ENCODE results near the gene SRPK3. TPM values are rescaled to one million over a fixed set of nuclear protein-coding genes. Genes with fewer than 3 reads are reported as not detected.

Gene SRPK3
- total RNA-seq, 1 experiment from 2014 or later, result 0.46 TPM

DNA sequence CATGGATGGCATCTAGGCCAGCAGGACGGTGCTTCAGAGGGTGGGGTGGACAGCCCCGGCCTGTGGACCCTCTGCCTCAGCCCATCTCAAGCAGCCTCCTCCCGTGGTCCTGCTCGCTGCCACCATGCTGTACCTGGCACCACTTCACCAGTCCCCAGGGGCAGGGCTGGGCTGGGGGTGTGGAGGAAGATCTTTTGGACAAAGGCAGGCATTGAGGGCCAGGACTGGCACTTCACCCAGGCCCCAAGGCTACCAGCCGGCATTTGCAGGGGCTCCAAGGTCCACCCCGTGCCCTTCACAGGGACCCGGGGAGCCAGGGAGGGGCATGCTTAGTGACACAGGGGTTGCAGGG, 16.1 kb upstream of the SRPK3 start:
- no peak for TF ChIP-seq EZH2 (IDR thresholded peaks at IDR 0.05; ENCODE audit: low read depth)
- TF ChIP-seq, protein P1, sequence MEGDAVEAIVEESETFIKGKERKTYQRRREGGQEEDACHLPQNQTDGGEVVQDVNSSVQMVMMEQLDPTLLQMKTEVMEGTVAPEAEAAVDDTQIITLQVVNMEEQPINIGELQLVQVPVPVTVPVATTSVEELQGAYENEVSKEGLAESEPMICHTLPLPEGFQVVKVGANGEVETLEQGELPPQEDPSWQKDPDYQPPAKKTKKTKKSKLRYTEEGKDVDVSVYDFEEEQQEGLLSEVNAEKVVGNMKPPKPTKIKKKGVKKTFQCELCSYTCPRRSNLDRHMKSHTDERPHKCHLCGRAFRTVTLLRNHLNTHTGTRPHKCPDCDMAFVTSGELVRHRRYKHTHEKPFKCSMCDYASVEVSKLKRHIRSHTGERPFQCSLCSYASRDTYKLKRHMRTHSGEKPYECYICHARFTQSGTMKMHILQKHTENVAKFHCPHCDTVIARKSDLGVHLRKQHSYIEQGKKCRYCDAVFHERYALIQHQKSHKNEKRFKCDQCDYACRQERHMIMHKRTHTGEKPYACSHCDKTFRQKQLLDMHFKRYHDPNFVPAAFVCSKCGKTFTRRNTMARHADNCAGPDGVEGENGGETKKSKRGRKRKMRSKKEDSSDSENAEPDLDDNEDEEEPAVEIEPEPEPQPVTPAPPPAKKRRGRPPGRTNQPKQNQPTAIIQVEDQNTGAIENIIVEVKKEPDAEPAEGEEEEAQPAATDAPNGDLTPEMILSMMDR (conservative IDR thresholded peaks at IDR 0.05), result no peak
- intact Hi-C loops (cut with micrococcal nuclease; ENCODE audit: unreplicated experiment), result loop anchor here (1.0 to 5.0 kb wide), 5 partner anchors 40 to 768 kb away; partner anchors contain the start of genes ABCD1 and BCAP31

DNA sequence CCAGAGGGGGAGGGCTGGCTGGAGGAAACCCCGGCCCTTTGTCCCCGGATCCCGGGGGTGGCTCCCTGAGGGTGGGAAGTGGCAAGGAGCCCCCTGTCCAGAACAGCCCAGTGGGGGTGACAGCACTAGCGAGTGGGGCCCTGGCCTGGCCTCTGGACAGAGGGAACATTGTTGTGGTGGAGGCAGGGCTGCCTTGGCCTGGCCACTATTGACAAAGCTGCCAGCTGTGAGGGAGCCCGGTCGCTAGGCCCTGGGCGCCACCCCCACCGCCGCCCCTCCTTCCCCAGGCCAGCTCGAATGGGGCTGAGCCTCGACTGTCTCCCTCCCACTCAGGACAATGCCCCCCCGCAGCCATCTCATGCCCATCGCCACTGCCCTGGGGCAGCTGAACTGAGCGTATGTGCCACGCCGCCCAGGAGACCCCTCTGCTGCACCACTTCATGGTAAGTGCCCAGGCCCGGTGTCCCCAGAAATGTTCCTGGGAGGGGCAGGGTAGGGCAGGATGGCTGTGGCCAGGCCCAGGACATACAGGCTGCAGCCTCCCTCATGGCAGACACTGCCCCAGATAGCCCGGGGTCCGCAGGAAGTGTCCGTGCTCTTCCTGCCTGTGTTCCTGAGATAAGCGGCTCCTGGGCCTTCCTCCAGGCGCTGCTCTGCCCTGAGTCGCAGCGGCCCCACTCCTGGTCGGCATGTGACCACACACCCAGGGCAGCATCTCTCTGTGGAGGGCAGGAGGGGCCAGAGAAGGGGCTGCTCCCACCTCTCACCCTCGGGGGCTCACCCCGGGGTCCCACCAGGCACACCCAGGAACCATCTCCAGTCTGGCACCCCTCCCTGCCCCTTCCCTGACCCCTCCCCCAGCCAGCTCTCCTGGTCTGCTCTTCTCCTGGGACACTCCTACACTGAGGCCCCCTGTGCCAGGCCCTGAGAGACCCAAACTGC, 15.4 kb upstream of the SRPK3 start:
- BruUV-seq (replicated peaks), result no TSS peak
- POLR2A ChIA-PET (ENCODE audit: unreplicated experiment), result interaction anchor here (0.6 to 0.7 kb wide), 3 partner anchors 44 to 163 kb away, joined by 4 to 9 read pairs (median 4); no protein-coding TSS in a partner anchor
- H2AFZ ChIP-seq, result no peak overlapping the region
- no peaks in the 10 kb centered on the region for H3F3A ChIP-seq (ENCODE audit: insufficient read depth, low read depth)
- H3K9me3 ChIP-seq (ENCODE audit: insufficient read depth, low read depth), result no peaks in the 10 kb centered on the region
- no peaks in the 10 kb centered on the region for H3K36me3 ChIP-seq (ENCODE audit: low read depth)
- peaks cover 7% of the 10 kb centered on the region; the same call in 1 of the 2 replicates for H3K4me1 ChIP-seq (replicated peaks; ENCODE audit: insufficient read depth)
- no peaks in the 10 kb centered on the region for H4K20me1 ChIP-seq (ENCODE audit: insufficient read depth)
- no peaks in the 10 kb centered on the region for H3K79me2 ChIP-seq (ENCODE audit: low read depth)
- H3K4me2 ChIP-seq, result peak overlapping the region; percentile 83
- no peaks in the 10 kb centered on the region for H3K9me2 ChIP-seq (ENCODE audit: insufficient read depth)
- TF ChIP-seq EZH2 (IDR thresholded peaks at IDR 0.05; ENCODE audit: low read depth), result no peak
- TF ChIP-seq, protein P1 (conservative IDR thresholded peaks at IDR 0.05), result no peak
- CTCF ChIA-PET, result interaction anchor here (0.9 to 1.3 kb wide), 2 partner anchors 119 to 183 kb away, joined by 3 to 4 read pairs; no protein-coding TSS in a partner anchor
- peak in 1 of 2 experiments; percentile 34 for DNase-seq
- intact Hi-C loops (cut with micrococcal nuclease; ENCODE audit: unreplicated experiment), result loop anchor here (1.0 to 5.0 kb wide), 2 partner anchors 29 to 767 kb away; partner anchors contain the start of genes IDH3G and SSR4
- H3K4me3 ChIP-seq, result peak overlapping the region; percentile 49; the same call in 1 of the 2 replicates
- no peak overlapping the region for H3K27ac ChIP-seq
- no peaks in the 10 kb centered on the region for H3K27me3 ChIP-seq (ENCODE audit: insufficient read depth, low read depth)

More for the DNA sequence above, 16.1 kb upstream of the SRPK3 start:
- Histone ChIP-seq H3F3A (ENCODE audit: insufficient read depth, low read depth) (no peaks in the 10 kb centered on the region), H3K4me1 (replicated peaks; ENCODE audit: insufficient read depth) (peaks cover 7% of the 10 kb centered on the region; the same call in 1 of the 2 replicates), H3K4me2 (peak overlapping the region; percentile 83), H2AFZ (no peak overlapping the region), H3K9me3 (ENCODE audit: insufficient read depth, low read depth) (no peaks in the 10 kb centered on the region), H3K4me3 (no peak overlapping the region; the same call in 1 of the 2 replicates), H3K27me3 (ENCODE audit: insufficient read depth, low read depth) (no peaks in the 10 kb centered on the region), H3K9me2 (ENCODE audit: insufficient read depth) (no peaks in the 10 kb centered on the region), H3K27ac (no peak overlapping the region), H3K79me2 (ENCODE audit: low read depth) (no peaks in the 10 kb centered on the region), H4K20me1 (ENCODE audit: insufficient read depth) (no peaks in the 10 kb centered on the region), H3K36me3 (ENCODE audit: low read depth) (no peaks in the 10 kb centered on the region)
- POLR2A ChIA-PET (ENCODE audit: unreplicated experiment), result no interaction called here
- BruUV-seq (replicated peaks), result no TSS peak
- no peak for DNase-seq
- CTCF ChIA-PET, result no interaction called here

DNA sequence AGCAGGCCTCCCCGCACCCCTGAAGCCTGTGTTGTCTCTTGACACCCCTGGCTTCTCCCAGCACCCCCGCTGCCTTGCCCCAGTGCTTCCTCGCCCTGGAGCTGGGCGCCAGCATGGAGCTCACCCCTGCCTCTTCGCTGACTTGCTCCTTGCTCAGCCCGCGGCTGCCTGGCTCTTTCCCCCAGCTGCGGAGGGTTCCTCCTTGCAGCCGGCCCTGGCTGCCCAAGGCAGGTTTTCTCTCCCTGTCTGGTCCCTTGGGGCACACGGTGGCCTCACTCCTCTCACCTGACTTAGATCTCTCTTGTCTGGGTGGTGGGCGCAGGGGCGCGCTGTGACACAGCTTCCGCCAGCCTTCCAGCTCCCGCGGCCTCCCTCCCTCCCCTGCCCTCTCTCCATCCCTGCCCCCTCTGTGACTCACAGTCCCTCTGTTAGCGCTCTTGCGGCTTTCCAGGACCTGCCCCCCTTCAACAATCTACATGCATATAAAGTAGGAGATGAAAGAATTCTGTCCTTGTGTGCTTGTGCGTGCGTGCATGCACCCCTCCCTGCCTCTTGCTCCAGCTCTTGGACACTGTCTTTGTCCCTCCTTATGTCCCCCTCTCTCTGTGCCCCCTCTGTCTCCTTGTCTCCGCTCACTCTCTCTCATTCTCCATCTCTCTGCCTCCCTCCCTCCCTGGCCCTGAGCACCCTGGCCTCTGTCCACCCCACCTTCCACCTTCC, 14.6 kb upstream of the SRPK3 start:
- Histone ChIP-seq H3K4me3 (peak overlapping the region; percentile 49; the same call in 1 of the 2 replicates), H3K79me2 (ENCODE audit: low read depth) (no peaks in the 10 kb centered on the region), H3F3A (ENCODE audit: insufficient read depth, low read depth) (no peaks in the 10 kb centered on the region), H3K27ac (no peak overlapping the region), H3K27me3 (ENCODE audit: insufficient read depth, low read depth) (no peaks in the 10 kb centered on the region), H3K4me2 (peak overlapping the region; percentile 72), H3K36me3 (ENCODE audit: low read depth) (no peaks in the 10 kb centered on the region), H3K4me1 (replicated peaks; ENCODE audit: insufficient read depth) (peaks cover 7% of the 10 kb centered on the region; the same call in 1 of the 2 replicates), H4K20me1 (ENCODE audit: insufficient read depth) (no peaks in the 10 kb centered on the region), H2AFZ (no peak overlapping the region), H3K9me2 (ENCODE audit: insufficient read depth) (no peaks in the 10 kb centered on the region), H3K9me3 (ENCODE audit: insufficient read depth, low read depth) (no peaks in the 10 kb centered on the region)
- TSS peak; percentile 26 for BruUV-seq (replicated peaks)
- intact Hi-C loops (cut with micrococcal nuclease; ENCODE audit: unreplicated experiment), result loop anchor here (1.0 to 5.0 kb wide), 2 partner anchors 28 to 766 kb away; partner anchors contain the start of genes IDH3G and SSR4
- POLR2A ChIA-PET (ENCODE audit: unreplicated experiment), result interaction anchor here (0.6 to 0.7 kb wide), 3 partner anchors 45 to 162 kb away, joined by 4 to 9 read pairs (median 4); no protein-coding TSS in a partner anchor
- CTCF ChIA-PET, result interaction anchor here (0.6 to 1.3 kb wide), 3 partner anchors 118 to 182 kb away, joined by 3 to 17 read pairs (median 4); no protein-coding TSS in a partner anchor
- peak; percentile 49 to 61 for DNase-seq
- TF ChIP-seq EZH2 (IDR thresholded peaks at IDR 0.05; ENCODE audit: low read depth), result no peak
- TF ChIP-seq, protein P1 (conservative IDR thresholded peaks at IDR 0.05), result no peak

Measured in PC-9 (cell line).